H1 (cell line): ENCODE measurements around the gene NPTN. TPM values are rescaled to one million over a fixed set of nuclear protein-coding genes. Genes with fewer than 3 reads are reported as not detected.

Experiments
- CTCF ChIA-PET: fragments of 300-600 bp; sonication (Branson Sonifier 250); formaldehyde crosslinking; loops from one replicate; lab custom pipeline; 2021; ENCODE audit not compliant: partially characterized antibody; lab: Charles Lee
- POLR2A ChIA-PET: fragments of 300-600 bp; sonication (Branson Sonifier 250); formaldehyde crosslinking; loops from one replicate; lab custom pipeline; 2021; ENCODE audit warnings: inconsistent platforms; ENCODE audit not compliant: partially characterized antibody; lab: Charles Lee
- DNase-seq, 2 experiments: peaks; one replicate each; pipeline versions ENCODE4 v3.0.0 to v3.0.0-alpha.2; 2010 to 2022; ENCODE audit warnings: low spot score in 2 of 2, low read depth in 1 of 2, mixed read lengths in 1 of 2
- FAIRE-seq: peaks from 2 replicates; lab custom pipeline; 2011; peaks lifted over from hg19 to GRCh38; lab: Jason Lieb, UNC
- H2AFZ ChIP-seq: 2 replicates; pipeline ENCODE4 v1.8.1; 2012; ENCODE audit warnings: low read length, inconsistent platforms
- H2AK5ac ChIP-seq: 2 replicates; pipeline ENCODE4 v1.6.1; 2013; ENCODE audit warnings: low read depth, low read length
- H2BK120ac ChIP-seq: replicated peaks from 2 replicates; pipeline ENCODE3; 2013; ENCODE audit warnings: low read depth, low read length, inconsistent platforms
- H2BK12ac ChIP-seq: 2 replicates; pipeline ENCODE4 v1.6.1; 2013; ENCODE audit warnings: low read depth, low read length
- H2BK15ac ChIP-seq: 2 replicates; pipeline ENCODE4 v1.6.1; 2013; ENCODE audit warnings: low read length
- H2BK20ac ChIP-seq: 2 replicates; pipeline ENCODE4 v1.6.1; 2013; ENCODE audit warnings: low read length
- H2BK5ac ChIP-seq: 2 replicates; pipeline ENCODE4 v1.6.1; 2013; ENCODE audit warnings: low read depth, low read length
- H3K14ac ChIP-seq: 2 replicates; pipeline ENCODE4 v1.6.1; 2013; ENCODE audit warnings: inconsistent platforms; ENCODE audit not compliant: insufficient read length
- H3K18ac ChIP-seq: 2 replicates; pipeline ENCODE4 v1.6.1; 2013; ENCODE audit warnings: low read length; ENCODE audit errors: extremely low read depth
- H3K23ac ChIP-seq: 2 replicates; pipeline ENCODE4 v1.6.1; 2013; ENCODE audit warnings: inconsistent platforms; ENCODE audit not compliant: insufficient read length
- H3K23me2 ChIP-seq: 2 replicates; pipeline ENCODE4 v1.6.1; 2013; ENCODE audit warnings: low read depth, low read length
- H3K27ac ChIP-seq: 2 replicates; pipeline ENCODE4 v1.6.1; 2011; ENCODE audit warnings: low read depth, low read length, inconsistent platforms
- H3K27me3 ChIP-seq, 4 experiments: replicated peaks in 1 of 4; 1 replicate in 1 of 4; 2 replicates in 3 of 4; pipeline versions ENCODE4 v1.6.1 to v1.8.1; 2011 to 2013; ENCODE audit warnings: low read length in 3 of 4, mild to moderate bottlenecking in 3 of 4, inconsistent platforms in 2 of 4, mixed read lengths in 2 of 4, moderate library complexity in 1 of 4; ENCODE audit not compliant: control insufficient read depth in 3 of 4, insufficient read depth in 3 of 4; ENCODE audit errors: extremely low read depth in 1 of 4
- H3K36me3 ChIP-seq, 4 experiments: 2 replicates each; pipeline versions ENCODE4 v1.6.1 to v1.8.1; 2011 to 2013; ENCODE audit warnings: mild to moderate bottlenecking in 4 of 4, low read length in 3 of 4, moderate library complexity in 2 of 4, control low read depth in 1 of 4, inconsistent platforms in 1 of 4; ENCODE audit not compliant: insufficient read depth in 4 of 4, control insufficient read depth in 2 of 4
- H3K4ac ChIP-seq: replicated peaks from 2 replicates; pipeline ENCODE3; 2013; ENCODE audit warnings: low read length, low read depth, mixed read lengths, inconsistent platforms; ENCODE audit not compliant: insufficient read length
- H3K4me1 ChIP-seq, 4 experiments: replicated peaks in 1 of 4; 1 replicate in 1 of 4; 2 replicates in 3 of 4; pipeline versions ENCODE4 v1.6.1 to v1.8.1; 2011 to 2013; ENCODE audit warnings: low read length in 3 of 4, inconsistent platforms in 2 of 4, mixed read lengths in 1 of 4; ENCODE audit not compliant: insufficient read depth in 4 of 4, control insufficient read depth in 3 of 4
- H3K4me2 ChIP-seq, 2 experiments: 2 replicates each; pipeline versions ENCODE4 v1.6.1 to v1.8.1; 2011 to 2013; ENCODE audit warnings: low read depth in 2 of 2, low read length in 2 of 2, control low read depth in 1 of 2, inconsistent platforms in 1 of 2, mild to moderate bottlenecking in 1 of 2; ENCODE audit not compliant: insufficient read depth in 1 of 2
- H3K4me3 ChIP-seq, 4 experiments: fragments of 200-600, 300-600 bp in 1 of 4; sonication (generic), shearing (Covaris generic), sonication (Bioruptor Twin) in 1 of 4; 2 replicates each; pipeline versions ENCODE4 v1.5.1 to v1.8.1; 2011 to 2016; ENCODE audit warnings: low read length in 4 of 4, low read depth in 3 of 4, control low read depth in 2 of 4, inconsistent platforms in 2 of 4, mild to moderate bottlenecking in 2 of 4, mixed read lengths in 1 of 4, moderate library complexity in 1 of 4; ENCODE audit not compliant: insufficient read depth in 2 of 4; ENCODE audit errors: extremely low read depth in 1 of 4
- H3K56ac ChIP-seq: replicated peaks from 2 replicates; pipeline ENCODE3; 2013; ENCODE audit warnings: low read depth, mild to moderate bottlenecking, mixed read lengths, low read length, inconsistent platforms; ENCODE audit not compliant: insufficient read length
- H3K79me1 ChIP-seq: 2 replicates; pipeline ENCODE4 v1.6.1; 2013; ENCODE audit warnings: low read depth, low read length, control low read depth
- H3K79me2 ChIP-seq, 2 experiments: 2 replicates each; pipeline versions ENCODE4 v1.6.1 to v1.8.1; 2012 to 2013; ENCODE audit warnings: low read length in 2 of 2, mild to moderate bottlenecking in 2 of 2, inconsistent platforms in 1 of 2; ENCODE audit not compliant: insufficient read depth in 2 of 2, control insufficient read depth in 1 of 2
- H3K9ac ChIP-seq, 4 experiments: replicated peaks in 1 of 4; 1 replicate in 1 of 4; 2 replicates in 3 of 4; pipeline versions ENCODE4 v1.6.1 to v1.8.1; 2011 to 2013; ENCODE audit warnings: low read depth in 3 of 4, low read length in 3 of 4, control low read depth in 2 of 4, mild to moderate bottlenecking in 2 of 4, moderate library complexity in 2 of 4, inconsistent platforms in 1 of 4; ENCODE audit errors: extremely low read depth in 1 of 4
- H3K9me3 ChIP-seq, 2 experiments: 2 replicates each; pipeline versions ENCODE4 v1.6.1 to v1.8.1; 2012 to 2013; ENCODE audit warnings: mild to moderate bottlenecking in 2 of 2, moderate library complexity in 2 of 2, control low read depth in 1 of 2, inconsistent platforms in 1 of 2, low read depth in 1 of 2, low read length in 1 of 2, mixed read lengths in 1 of 2; ENCODE audit not compliant: insufficient read depth in 2 of 2
- H4K20me1 ChIP-seq, 2 experiments: replicated peaks in 1 of 2; 2 replicates each; pipeline versions ENCODE3 to v1.8.1; 2011 to 2013; ENCODE audit warnings: inconsistent platforms in 2 of 2, low read length in 2 of 2, mild to moderate bottlenecking in 1 of 2; ENCODE audit not compliant: insufficient read depth in 2 of 2, control insufficient read depth in 1 of 2
- H4K5ac ChIP-seq: 2 replicates; pipeline ENCODE4 v1.6.1; 2013; ENCODE audit warnings: low read length, low read depth, mixed read lengths, inconsistent platforms; ENCODE audit not compliant: insufficient read length
- H4K8ac ChIP-seq: 2 replicates; pipeline ENCODE4 v1.8.0; 2013; ENCODE audit warnings: mild to moderate bottlenecking, moderate library complexity, low read length, inconsistent platforms; ENCODE audit not compliant: insufficient read depth; ENCODE audit errors: extremely low read depth
- H4K91ac ChIP-seq: replicated peaks from 2 replicates; pipeline ENCODE3; 2013; ENCODE audit warnings: low read length, mixed read lengths, inconsistent platforms; ENCODE audit not compliant: insufficient read length
- BACH1 ChIP-seq: IDR thresholded peaks from 2 replicates; pipeline ENCODE4 v1.6.1; 2012; ENCODE audit warnings: low read length, improper control_type of control experiment
- E2F6 ChIP-seq: IDR thresholded peaks from 2 replicates; pipeline ENCODE4 v1.6.1; 2012; ENCODE audit warnings: inconsistent platforms
- JUND ChIP-seq: IDR thresholded peaks from 2 replicates; pipeline ENCODE4 v1.6.1; 2011; ENCODE audit warnings: mild to moderate bottlenecking, improper control_type of control experiment, low read length
- KDM1A ChIP-seq: fragments of 200-600, 300-600 bp; sonication (generic); IDR thresholded peaks from 2 replicates; pipeline ENCODE4 v1.7.1; 2016; ENCODE audit warnings: mild to moderate bottlenecking, low read length, borderline replicate concordance
- MAFK ChIP-seq: IDR thresholded peaks from 2 replicates; pipeline ENCODE4 v1.6.1; 2012; ENCODE audit warnings: low read depth, mild to moderate bottlenecking, improper control_type of control experiment, low read length
- NRF1 ChIP-seq: IDR thresholded peaks from 2 replicates; pipeline ENCODE4 v1.6.1; 2011; ENCODE audit warnings: mild to moderate bottlenecking, low read depth, low read length, improper control_type of control experiment
- TEAD4 ChIP-seq: IDR thresholded peaks from 2 replicates; pipeline ENCODE4 v1.6.1; 2012; ENCODE audit warnings: low read depth, low read length, inconsistent platforms, mixed read lengths
- YY1 ChIP-seq: IDR thresholded peaks from 2 replicates; pipeline ENCODE4 v1.6.1; 2011; ENCODE audit warnings: low read depth, mild to moderate bottlenecking, low read length
- WGBS, 2 experiments: shearing (Covaris generic) in 1 of 2; methylation state at CpG; one replicate each; pipeline versions ENCODE4 v1.1.6 to v1.1.7; 2013 to 2015; ENCODE audit warnings: low lambda C conversion rate in 2 of 2, mixed read lengths in 2 of 2, inconsistent platforms in 1 of 2, low coverage in 1 of 2, missing lambda C conversion rate in 1 of 2; ENCODE audit not compliant: insufficient replicate concordance in 2 of 2, insufficient coverage in 1 of 2, insufficient read length in 1 of 2; ENCODE audit errors: extremely low coverage in 1 of 2, missing lambda C conversion rate in 1 of 2; 5-methylcytosine and 5-hydroxymethylcytosine counted together
- polyA plus RNA-seq, 7 experiments: library from polyadenylated mRNA; depleted of rRNA in 3 of 7; stranded (reverse) in 5 of 7; unstranded in 2 of 7; fragments of >200 nt in 5 of 7; fragments of 200-250 nt in 2 of 7; gene quantifications; 1 replicate in 5 of 7; 2 replicates in 1 of 7; 4 replicates in 1 of 7; pipeline versions ENCODE4 v1.2.1 to v1.2.3, GENCODE V29; 2011 to 2013; ENCODE audit warnings: missing spikeins in 2 of 7, mixed read lengths in 2 of 7
- total RNA-seq: library from RNA; stranded (reverse); fragmentation: NEBNext Ultra II Directional; extraction: Animal tissue kit (Norgen Biotek cat#: 25700); gene quantifications from 2 replicates; pipeline ENCODE4 v1.2.1, GENCODE V29; 2021

Gene NPTN
- total and polyA plus RNA-seq, 2 of the 8 experiments (the other 6 are each of a cell fraction or from before 2014, with no cell fraction given): 67.0 to 113 TPM

GRCh38 chr15:73564255-73564654, 68.9 kb downstream of the NPTN start:
- Histone ChIP-seq H3K4ac (no peak overlapping the region), H2BK15ac (no peak overlapping the region), H4K5ac (no peak overlapping the region), H4K8ac (no peak overlapping the region), H3K23me2 (no peaks in the 10 kb centered on the region), H3K36me3 (peaks cover 9 to 61% (median 22%) of the 10 kb centered on the region in 4 experiments; a peak in 6 of 8 replicates), H2AK5ac (no peak overlapping the region), H3K56ac (no peak overlapping the region), H3K4me1 (no peaks in the 10 kb centered on the region), H3K18ac (no peak overlapping the region), H3K79me1 (no peaks in the 10 kb centered on the region; the same call in 1 of the 2 replicates), H2AFZ (no peak overlapping the region), H3K27ac (no peak overlapping the region), H4K20me1 (peaks cover 3 to 4% of the 10 kb centered on the region in 2 experiments), H3K27me3 (no peaks in the 10 kb centered on the region), H3K14ac (no peak overlapping the region), H3K4me3 (no peak overlapping the region), H2BK20ac (no peak overlapping the region), H3K9me3 (no peaks in the 10 kb centered on the region), H3K79me2 (no peaks in the 10 kb centered on the region), H2BK5ac (no peak overlapping the region), H3K23ac (no peak overlapping the region), H3K4me2 (no peak overlapping the region), H3K9ac (no peak overlapping the region), H2BK120ac (no peak overlapping the region), H4K91ac (no peak overlapping the region), H2BK12ac (no peak overlapping the region)
- ChIA-PET POLR2A (no interaction called here), CTCF (no interaction called here)
- no peak for TF ChIP-seq JUND
- no peak for TF ChIP-seq MAFK
- TF ChIP-seq TEAD4: no peak
- TF ChIP-seq E2F6: no peak
- no peak for TF ChIP-seq BACH1
- no peak for TF ChIP-seq YY1
- TF ChIP-seq NRF1: no peak
- no peak for TF ChIP-seq KDM1A
- no peak for DNase-seq
- FAIRE-seq: no peak
- 79% methylated on average over 6 of the region's 6 CpGs; no CpG with 5 or more reads in 1 of the 2 experiments for WGBS, 2 experiments
